PC-9 (cell line): ENCODE results near the gene TP53I11. TPM values are rescaled to one million over a fixed set of nuclear protein-coding genes. Genes with fewer than 3 reads are reported as not detected.

ENCODE experiments used
- BruUV-seq: library from RNA; stranded (reverse); fragments of 400-500 nt; replicated peaks from 2 replicates; lab custom pipeline; 2021; lab: Mats Ljungman, UMichigan
- CTCF ChIA-PET: fragments of 300-600 bp; sonication (Branson Sonifier 250); formaldehyde crosslinking; loops from one replicate; lab custom pipeline; 2022; ENCODE audit warnings: antibody characterized with exemption; lab: Charles Lee
- POLR2A ChIA-PET: fragments of 300-600 bp; sonication (Branson Sonifier 250); formaldehyde crosslinking; loops from one replicate; lab custom pipeline; 2022; ENCODE audit warnings: antibody characterized with exemption; ENCODE audit not compliant: unreplicated experiment; lab: Charles Lee
- DNase-seq, 2 experiments: peaks; one replicate each; pipeline versions ENCODE4 v3.0.0 to v3.0.0-alpha.2; 2015 to 2022; ENCODE audit warnings: mixed read lengths in 1 of 2
- H2AFZ ChIP-seq: fragments of 200-600 bp; sonication (generic); 2 replicates; pipeline ENCODE4 v1.8.1; 2017; ENCODE audit warnings: antibody characterized with exemption
- H3F3A ChIP-seq: fragments of 200-600 bp; sonication (generic); 2 replicates; pipeline ENCODE4 v1.8.1; 2017; ENCODE audit warnings: antibody characterized with exemption, mild to moderate bottlenecking, low read depth; ENCODE audit not compliant: insufficient read depth
- H3K27ac ChIP-seq: fragments of 200-600 bp; sonication (generic); 2 replicates; pipeline ENCODE4 v1.6.1; 2016; ENCODE audit warnings: mixed run types
- H3K27me3 ChIP-seq: fragments of 200-600 bp; sonication (generic); 2 replicates; pipeline ENCODE4 v1.6.1; 2016; ENCODE audit warnings: low read depth, mixed run types; ENCODE audit not compliant: insufficient read depth
- H3K36me3 ChIP-seq: fragments of 200-600 bp; sonication (generic); 2 replicates; pipeline ENCODE4 v1.6.1; 2016; ENCODE audit warnings: low read depth, mixed run types
- H3K4me1 ChIP-seq: fragments of 200-600 bp; sonication (generic); replicated peaks from 2 replicates; pipeline ENCODE4 v1.6.1; 2016; ENCODE audit warnings: mixed run types; ENCODE audit not compliant: insufficient read depth
- H3K4me2 ChIP-seq: fragments of 200-600 bp; sonication (generic); 2 replicates; pipeline ENCODE4 v1.6.1; 2017; ENCODE audit warnings: mixed run types
- H3K4me3 ChIP-seq: fragments of 200-600 bp; sonication (generic); 2 replicates; pipeline ENCODE4 v1.6.1; 2016; ENCODE audit warnings: mixed run types
- H3K79me2 ChIP-seq: fragments of 200-600 bp; sonication (generic); 2 replicates; pipeline ENCODE4 v1.6.1; 2017; ENCODE audit warnings: low read depth, mixed run types
- H3K9me2 ChIP-seq: fragments of 200-600 bp; sonication (generic); 2 replicates; pipeline ENCODE4 v1.8.1; 2017; ENCODE audit warnings: mild to moderate bottlenecking; ENCODE audit not compliant: insufficient read depth
- H3K9me3 ChIP-seq: fragments of 200-600 bp; sonication (generic); 2 replicates; pipeline ENCODE4 v1.8.1; 2016; ENCODE audit warnings: low read depth; ENCODE audit not compliant: insufficient read depth
- H4K20me1 ChIP-seq: fragments of 200-600 bp; sonication (generic); 2 replicates; pipeline ENCODE4 v1.8.1; 2017; ENCODE audit not compliant: insufficient read depth
- EZH2 ChIP-seq: fragments of 200-600 bp; sonication (generic); IDR thresholded peaks from 2 replicates; pipeline ENCODE4 v1.8.0; 2017; ENCODE audit warnings: antibody characterized with exemption, low read depth
- intact Hi-C: fragments of 100-400 bp; cut with micrococcal nuclease; formaldehyde crosslinking; loops from one replicate; pipeline ENCODE4 v1.10.0; 2022; ENCODE audit not compliant: unreplicated experiment
- total RNA-seq: library from RNA; stranded (reverse); gene quantifications from 2 replicates; pipeline ENCODE4 v1.2.3, GENCODE V29; 2021
- TF ChIP-seq, protein P1 (sequence below): fragments of 200-600 bp; sonication (generic); conservative IDR thresholded peaks from 2 replicates; pipeline ENCODE4 v1.6.1; 2017; ENCODE audit warnings: mixed run types, antibody characterized with exemption, mild to moderate bottlenecking, moderate library complexity

TP53I11 gene
- total RNA-seq, 1 experiment from 2014 or later = 0.46 TPM

DNA sequence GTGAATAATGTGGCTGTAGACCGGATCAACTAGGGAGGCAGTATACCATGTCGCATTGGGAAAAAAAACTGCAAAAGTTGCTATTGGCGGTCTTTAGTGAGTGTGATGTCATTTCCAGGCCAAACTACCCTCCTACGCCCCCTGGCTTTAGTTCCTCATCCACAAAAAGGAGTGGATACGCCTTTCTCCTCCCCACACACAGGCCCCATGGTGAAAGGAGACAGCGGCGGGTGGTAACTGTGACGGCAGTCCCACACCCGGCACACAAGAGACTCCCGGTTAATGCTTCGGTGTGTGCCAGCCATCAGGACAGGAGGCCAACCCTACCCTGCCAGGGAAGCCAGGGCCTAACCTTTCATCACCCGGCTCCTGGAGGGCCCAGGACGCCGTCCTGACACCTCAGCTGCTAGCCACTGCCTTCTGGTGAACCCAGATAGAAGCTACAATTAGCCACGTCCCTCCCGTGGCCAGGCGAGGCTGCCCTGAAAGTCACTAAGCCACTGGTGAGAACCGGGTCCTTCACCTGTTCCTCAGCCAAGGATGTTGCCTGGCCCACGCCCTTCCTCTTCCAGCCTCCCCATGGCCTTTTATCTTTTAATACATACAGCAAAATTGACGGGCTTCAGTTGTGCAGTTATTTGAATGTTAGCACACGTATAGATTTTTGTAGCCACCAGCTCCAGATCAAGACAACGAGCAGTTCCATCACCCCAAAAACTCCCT lies 10.8 kb downstream of the TP53I11 start:
- no peaks in the 10 kb centered on the region for H3K9me2 ChIP-seq
- no peaks in the 10 kb centered on the region for H3K36me3 ChIP-seq
- ChIA-PET CTCF (interaction anchor here (0.6 kb wide), 1 partner anchor 42 kb away, joined by 3 read pairs; no protein-coding TSS in a partner anchor), POLR2A (no interaction called here)
- H3K27ac ChIP-seq = no peak overlapping the region
- no peak overlapping the region for H3K4me3 ChIP-seq
- no peaks in the 10 kb centered on the region for H3K4me1 ChIP-seq
- no peak for TF ChIP-seq EZH2
- TF ChIP-seq, protein P1, sequence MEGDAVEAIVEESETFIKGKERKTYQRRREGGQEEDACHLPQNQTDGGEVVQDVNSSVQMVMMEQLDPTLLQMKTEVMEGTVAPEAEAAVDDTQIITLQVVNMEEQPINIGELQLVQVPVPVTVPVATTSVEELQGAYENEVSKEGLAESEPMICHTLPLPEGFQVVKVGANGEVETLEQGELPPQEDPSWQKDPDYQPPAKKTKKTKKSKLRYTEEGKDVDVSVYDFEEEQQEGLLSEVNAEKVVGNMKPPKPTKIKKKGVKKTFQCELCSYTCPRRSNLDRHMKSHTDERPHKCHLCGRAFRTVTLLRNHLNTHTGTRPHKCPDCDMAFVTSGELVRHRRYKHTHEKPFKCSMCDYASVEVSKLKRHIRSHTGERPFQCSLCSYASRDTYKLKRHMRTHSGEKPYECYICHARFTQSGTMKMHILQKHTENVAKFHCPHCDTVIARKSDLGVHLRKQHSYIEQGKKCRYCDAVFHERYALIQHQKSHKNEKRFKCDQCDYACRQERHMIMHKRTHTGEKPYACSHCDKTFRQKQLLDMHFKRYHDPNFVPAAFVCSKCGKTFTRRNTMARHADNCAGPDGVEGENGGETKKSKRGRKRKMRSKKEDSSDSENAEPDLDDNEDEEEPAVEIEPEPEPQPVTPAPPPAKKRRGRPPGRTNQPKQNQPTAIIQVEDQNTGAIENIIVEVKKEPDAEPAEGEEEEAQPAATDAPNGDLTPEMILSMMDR = 0 out of 2 replicates have a peak, but pooled peaks have one; percentile 15
- no peaks in the 10 kb centered on the region for H3K9me3 ChIP-seq
- no peak for DNase-seq
- H3K27me3 ChIP-seq = no peaks in the 10 kb centered on the region
- no TSS peak for BruUV-seq
- no peaks in the 10 kb centered on the region for H3K79me2 ChIP-seq
- H4K20me1 ChIP-seq = no peaks in the 10 kb centered on the region
- no peaks in the 10 kb centered on the region for H3F3A ChIP-seq
- intact Hi-C loops = no loop called here
- H3K4me2 ChIP-seq = no peak overlapping the region
- H2AFZ ChIP-seq = no peak overlapping the region

DNA sequence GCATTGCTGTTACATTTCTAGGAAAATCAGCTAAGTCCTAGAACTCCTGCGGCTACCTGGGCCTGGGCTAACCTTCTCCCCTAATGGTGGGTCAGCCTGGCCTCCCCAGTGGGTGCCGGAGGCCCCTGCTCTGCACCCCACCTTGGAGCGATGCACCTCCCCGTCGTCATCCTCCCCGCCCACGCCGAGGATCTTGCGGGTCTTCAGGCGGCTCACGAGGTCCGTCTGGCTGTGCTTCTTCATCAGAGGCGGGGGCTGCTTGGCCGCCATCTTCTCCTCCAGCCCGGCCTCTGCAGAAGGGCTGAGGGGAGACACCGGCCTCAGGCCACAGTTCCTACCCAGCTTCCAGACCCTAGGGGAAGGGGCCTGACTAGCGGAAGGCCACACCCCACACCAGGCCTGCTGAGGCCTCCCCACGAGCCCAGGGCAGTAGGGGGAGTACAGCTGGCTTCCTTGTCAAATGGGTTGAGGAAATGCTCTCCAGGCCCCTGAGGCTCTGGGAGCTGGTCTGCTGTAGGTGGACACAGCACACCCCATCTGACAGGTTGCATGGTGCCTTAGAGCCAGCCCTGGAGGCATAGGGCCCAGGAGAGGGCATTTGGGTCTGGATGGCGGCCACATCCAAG lies 12.5 kb downstream of the TP53I11 start:
- intact Hi-C loops = no loop called here
- H3K4me3 ChIP-seq = no peak overlapping the region
- H4K20me1 ChIP-seq = no peaks in the 10 kb centered on the region
- BruUV-seq = no TSS peak
- no peak for TF ChIP-seq EZH2
- TF ChIP-seq, protein P1 = no peak
- H3K4me2 ChIP-seq = no peak overlapping the region
- 0 out of 2 replicates have a peak, but pooled peaks cover 2% of the 10 kb centered on the region for H3K27me3 ChIP-seq
- no peak overlapping the region for H3K27ac ChIP-seq
- no peak for DNase-seq
- CTCF ChIA-PET = interaction anchor here (2.1 kb wide), 1 partner anchor 166 kb away, joined by 27 read pairs; no protein-coding TSS in a partner anchor
- H3K4me1 ChIP-seq = no peaks in the 10 kb centered on the region
- H3F3A ChIP-seq = no peaks in the 10 kb centered on the region
- POLR2A ChIA-PET = no interaction called here
- no peaks in the 10 kb centered on the region for H3K79me2 ChIP-seq
- H3K9me2 ChIP-seq = no peaks in the 10 kb centered on the region
- H3K9me3 ChIP-seq = no peaks in the 10 kb centered on the region
- no peaks in the 10 kb centered on the region for H3K36me3 ChIP-seq
- no peak overlapping the region for H2AFZ ChIP-seq

- no peak for DNase-seq
- no peaks in the 10 kb centered on the region for H3K9me3 ChIP-seq
- no peak for TF ChIP-seq EZH2
- TF ChIP-seq, protein P1 = no peak
- no peak overlapping the region for H3K4me3 ChIP-seq
- CTCF ChIA-PET = interaction anchor here (0.5 to 2.1 kb wide), 4 partner anchors 19 to 363 kb away, joined by 3 to 27 read pairs (median 5); no protein-coding TSS in a partner anchor
- BruUV-seq = no TSS peak
- no peaks in the 10 kb centered on the region for H3K9me2 ChIP-seq
- peaks cover 5% of the 10 kb centered on the region; the same call in 1 of the 2 replicates for H3K27me3 ChIP-seq
- H4K20me1 ChIP-seq = no peaks in the 10 kb centered on the region
- intact Hi-C loops = loop anchor here (1.0 kb wide), 2 partner anchors 166 to 395 kb away; no protein-coding TSS in a partner anchor
- H3K27ac ChIP-seq = no peak overlapping the region
- no peaks in the 10 kb centered on the region for H3K4me1 ChIP-seq
- no peak overlapping the region for H3K4me2 ChIP-seq
- POLR2A ChIA-PET = no interaction called here
- H3K36me3 ChIP-seq = no peaks in the 10 kb centered on the region
- no peak overlapping the region for H2AFZ ChIP-seq
- no peaks in the 10 kb centered on the region for H3K79me2 ChIP-seq
- H3F3A ChIP-seq = no peaks in the 10 kb centered on the region
Observed at GRCh38 chr11:44936951-44937543, 13.6 kb downstream of the TP53I11 start.
